ENCODE results near the gene ING3.

ING3 gene

DNA sequence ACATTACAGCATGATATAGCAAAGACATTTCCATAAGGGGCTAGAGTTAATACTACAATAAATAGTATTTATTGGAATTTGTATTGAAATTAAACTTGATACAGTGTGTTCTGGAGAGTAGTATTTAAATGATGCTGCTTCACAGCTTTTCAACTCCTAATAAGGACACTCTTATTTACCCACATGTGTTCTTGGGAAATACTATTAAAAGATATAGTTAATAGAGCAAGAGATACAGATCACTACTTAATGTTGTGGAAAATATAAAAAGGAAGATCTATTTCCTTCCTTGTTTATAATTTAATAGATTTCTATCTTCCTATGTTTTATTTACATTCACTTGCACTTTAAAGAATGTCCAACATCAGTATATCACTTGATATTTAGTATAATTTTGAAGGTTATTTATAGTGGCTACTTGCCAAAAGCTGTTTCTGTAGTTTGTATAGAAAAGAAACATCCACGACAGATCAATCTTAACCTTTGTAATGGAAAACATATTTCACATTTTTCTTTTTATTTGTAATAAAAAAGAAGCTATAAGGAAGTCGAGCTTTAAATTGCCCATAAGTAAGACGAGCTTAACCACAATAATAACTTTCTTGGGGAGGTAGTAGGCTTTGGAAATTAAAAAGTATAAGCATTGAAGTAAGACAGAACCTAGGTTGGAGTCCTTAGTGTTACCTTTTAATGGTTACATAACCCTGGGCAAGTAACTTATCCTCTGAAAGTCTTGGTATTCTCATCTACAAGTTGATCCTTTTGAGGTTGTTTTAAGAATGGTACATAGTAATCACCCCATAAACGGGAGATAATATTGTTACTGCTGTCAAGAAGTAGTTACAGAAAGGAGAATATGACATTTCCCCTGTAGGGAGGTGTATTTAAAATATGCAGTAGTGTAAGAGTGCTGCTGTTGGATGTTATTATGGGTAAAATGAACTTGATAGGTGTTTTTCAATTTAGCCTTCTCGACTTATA, 70.7 kb downstream of the ING3 start:
- TF ChIP-seq SIN3A (IDR thresholded peaks at IDR 0.05; ENCODE audit: borderline replicate concordance, insufficient read depth, low read length) (no peak), POLR2AphosphoS5 (IDR thresholded peaks at IDR 0.05; ENCODE audit: low read depth, low read length) (no peak), FOXP2 (optimal IDR thresholded peaks at IDR 0.05; ENCODE audit: borderline replicate concordance, extremely low read depth, extremely low read length, insufficient read depth) (no peak), TAF1 (IDR thresholded peaks at IDR 0.05; ENCODE audit: borderline replicate concordance, insufficient read depth, low read length) (no peak)
- TF ChIP-seq, protein P1, sequence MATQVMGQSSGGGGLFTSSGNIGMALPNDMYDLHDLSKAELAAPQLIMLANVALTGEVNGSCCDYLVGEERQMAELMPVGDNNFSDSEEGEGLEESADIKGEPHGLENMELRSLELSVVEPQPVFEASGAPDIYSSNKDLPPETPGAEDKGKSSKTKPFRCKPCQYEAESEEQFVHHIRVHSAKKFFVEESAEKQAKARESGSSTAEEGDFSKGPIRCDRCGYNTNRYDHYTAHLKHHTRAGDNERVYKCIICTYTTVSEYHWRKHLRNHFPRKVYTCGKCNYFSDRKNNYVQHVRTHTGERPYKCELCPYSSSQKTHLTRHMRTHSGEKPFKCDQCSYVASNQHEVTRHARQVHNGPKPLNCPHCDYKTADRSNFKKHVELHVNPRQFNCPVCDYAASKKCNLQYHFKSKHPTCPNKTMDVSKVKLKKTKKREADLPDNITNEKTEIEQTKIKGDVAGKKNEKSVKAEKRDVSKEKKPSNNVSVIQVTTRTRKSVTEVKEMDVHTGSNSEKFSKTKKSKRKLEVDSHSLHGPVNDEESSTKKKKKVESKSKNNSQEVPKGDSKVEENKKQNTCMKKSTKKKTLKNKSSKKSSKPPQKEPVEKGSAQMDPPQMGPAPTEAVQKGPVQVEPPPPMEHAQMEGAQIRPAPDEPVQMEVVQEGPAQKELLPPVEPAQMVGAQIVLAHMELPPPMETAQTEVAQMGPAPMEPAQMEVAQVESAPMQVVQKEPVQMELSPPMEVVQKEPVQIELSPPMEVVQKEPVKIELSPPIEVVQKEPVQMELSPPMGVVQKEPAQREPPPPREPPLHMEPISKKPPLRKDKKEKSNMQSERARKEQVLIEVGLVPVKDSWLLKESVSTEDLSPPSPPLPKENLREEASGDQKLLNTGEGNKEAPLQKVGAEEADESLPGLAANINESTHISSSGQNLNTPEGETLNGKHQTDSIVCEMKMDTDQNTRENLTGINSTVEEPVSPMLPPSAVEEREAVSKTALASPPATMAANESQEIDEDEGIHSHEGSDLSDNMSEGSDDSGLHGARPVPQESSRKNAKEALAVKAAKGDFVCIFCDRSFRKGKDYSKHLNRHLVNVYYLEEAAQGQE (IDR thresholded peaks at IDR 0.05; ENCODE audit: insufficient read depth in 1 of 2, low read depth in 2 of 2, low read length in 2 of 2), result no peak

DNA sequence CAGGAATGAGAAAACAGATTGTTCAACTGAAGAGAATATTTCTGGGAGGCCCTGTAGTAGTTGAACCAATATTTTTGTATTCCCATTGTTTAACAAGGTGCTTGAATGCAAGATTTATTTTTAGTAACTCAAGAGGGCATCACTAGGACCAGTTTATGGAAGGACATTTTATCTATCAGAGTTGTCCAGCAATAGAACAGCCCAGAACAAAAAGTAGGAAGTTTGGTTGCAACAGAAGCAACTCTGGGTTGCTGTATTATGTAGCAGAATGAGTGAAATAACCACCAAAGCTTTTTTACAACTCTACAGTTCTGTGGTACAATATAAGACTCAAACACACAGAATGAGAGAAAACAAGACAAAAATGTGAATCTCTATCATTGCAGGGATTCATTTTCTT, 72.6 kb downstream of the ING3 start:
- TF ChIP-seq POLR2AphosphoS5 (IDR thresholded peaks at IDR 0.05; ENCODE audit: low read depth, low read length) (no peak), SIN3A (IDR thresholded peaks at IDR 0.05; ENCODE audit: borderline replicate concordance, insufficient read depth, low read length) (no peak), TAF1 (IDR thresholded peaks at IDR 0.05; ENCODE audit: borderline replicate concordance, insufficient read depth, low read length) (no peak), FOXP2 (optimal IDR thresholded peaks at IDR 0.05; ENCODE audit: borderline replicate concordance, extremely low read depth, extremely low read length, insufficient read depth) (no peak)
- TF ChIP-seq, protein P1 (IDR thresholded peaks at IDR 0.05; ENCODE audit: insufficient read depth in 1 of 2, low read depth in 2 of 2, low read length in 2 of 2), result no peak

DNA sequence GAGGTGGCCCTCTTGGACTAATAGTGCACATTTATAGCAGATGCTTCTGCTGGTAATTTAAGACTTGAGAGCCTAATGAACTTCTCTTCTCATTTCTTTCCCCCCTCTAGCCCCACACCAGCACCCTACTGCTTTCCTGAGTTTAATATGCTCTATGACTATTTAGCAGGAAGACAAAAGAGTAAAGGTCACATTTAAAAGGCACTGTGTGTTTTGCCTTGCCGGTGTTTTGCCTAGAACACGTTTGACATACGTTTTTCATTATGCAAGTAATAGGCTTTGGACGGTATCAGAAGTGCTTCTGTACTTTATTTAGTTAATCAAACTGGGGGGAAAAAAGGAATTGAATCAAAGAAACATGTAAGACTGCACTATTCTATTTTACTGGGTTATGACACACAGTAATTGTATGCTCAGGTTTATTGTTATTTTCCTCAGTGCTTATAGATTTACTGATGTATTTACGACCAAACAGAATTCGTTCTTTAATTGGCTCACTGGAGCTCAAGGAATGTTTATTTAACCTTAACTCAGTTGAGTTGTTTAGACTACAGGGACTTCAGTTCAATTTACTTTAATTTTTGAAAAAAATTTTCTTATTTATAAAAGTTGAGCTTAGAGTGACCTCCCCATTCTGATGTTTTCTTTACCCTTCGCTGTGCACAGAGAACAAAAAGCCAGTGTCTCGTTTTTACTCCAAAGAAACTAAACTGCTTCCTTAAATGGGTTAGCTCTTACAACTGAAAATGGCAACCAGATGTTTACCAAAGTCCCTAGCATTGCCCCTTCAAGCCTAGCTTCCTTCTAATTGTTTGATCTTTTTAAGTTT, 73.3 kb downstream of the ING3 start:
- TF ChIP-seq SIN3A (IDR thresholded peaks at IDR 0.05; ENCODE audit: borderline replicate concordance, insufficient read depth, low read length) (no peak), FOXP2 (optimal IDR thresholded peaks at IDR 0.05; ENCODE audit: borderline replicate concordance, extremely low read depth, extremely low read length, insufficient read depth) (no peak), TAF1 (IDR thresholded peaks at IDR 0.05; ENCODE audit: borderline replicate concordance, insufficient read depth, low read length) (no peak), POLR2AphosphoS5 (IDR thresholded peaks at IDR 0.05; ENCODE audit: low read depth, low read length) (no peak)
- TF ChIP-seq, protein P1 (IDR thresholded peaks at IDR 0.05; ENCODE audit: insufficient read depth in 1 of 2, low read depth in 2 of 2, low read length in 2 of 2), result no peak

DNA sequence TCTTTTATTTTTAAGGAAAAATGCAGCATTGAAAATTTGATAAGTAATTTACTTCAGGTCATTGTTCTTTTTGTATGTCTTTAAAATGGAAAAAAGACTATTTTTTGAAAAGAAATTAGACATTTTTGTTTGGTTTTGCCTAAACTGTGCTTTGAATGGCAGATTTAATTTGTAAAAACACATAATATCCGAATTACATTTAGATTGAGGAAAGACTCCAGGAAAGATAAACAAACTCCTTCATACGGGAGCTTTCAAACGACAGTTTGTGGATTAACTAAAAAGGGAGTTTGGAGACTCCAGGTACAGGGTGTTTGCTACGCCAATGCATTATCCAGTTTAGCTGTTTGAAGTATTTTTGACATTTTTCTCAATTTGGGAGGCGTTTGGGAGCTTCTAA, 74.0 kb downstream of the ING3 start:
- TF ChIP-seq, protein P1 (IDR thresholded peaks at IDR 0.05; ENCODE audit: insufficient read depth in 1 of 2, low read depth in 2 of 2, low read length in 2 of 2), result no peak
- no peak for TF ChIP-seq SIN3A (IDR thresholded peaks at IDR 0.05; ENCODE audit: borderline replicate concordance, insufficient read depth, low read length)
- no peak for TF ChIP-seq TAF1 (IDR thresholded peaks at IDR 0.05; ENCODE audit: borderline replicate concordance, insufficient read depth, low read length)
- TF ChIP-seq FOXP2 (optimal IDR thresholded peaks at IDR 0.05; ENCODE audit: borderline replicate concordance, extremely low read depth, extremely low read length, insufficient read depth), result no peak
- no peak for TF ChIP-seq POLR2AphosphoS5 (IDR thresholded peaks at IDR 0.05; ENCODE audit: low read depth, low read length)

Data from PFSK-1 (cell line).